ENCODE measurements around the gene PRM1.
A peak's percentile ranks its signal among the peaks of the same experiment; 100 is the strongest.

The PRM1 gene

DNA sequence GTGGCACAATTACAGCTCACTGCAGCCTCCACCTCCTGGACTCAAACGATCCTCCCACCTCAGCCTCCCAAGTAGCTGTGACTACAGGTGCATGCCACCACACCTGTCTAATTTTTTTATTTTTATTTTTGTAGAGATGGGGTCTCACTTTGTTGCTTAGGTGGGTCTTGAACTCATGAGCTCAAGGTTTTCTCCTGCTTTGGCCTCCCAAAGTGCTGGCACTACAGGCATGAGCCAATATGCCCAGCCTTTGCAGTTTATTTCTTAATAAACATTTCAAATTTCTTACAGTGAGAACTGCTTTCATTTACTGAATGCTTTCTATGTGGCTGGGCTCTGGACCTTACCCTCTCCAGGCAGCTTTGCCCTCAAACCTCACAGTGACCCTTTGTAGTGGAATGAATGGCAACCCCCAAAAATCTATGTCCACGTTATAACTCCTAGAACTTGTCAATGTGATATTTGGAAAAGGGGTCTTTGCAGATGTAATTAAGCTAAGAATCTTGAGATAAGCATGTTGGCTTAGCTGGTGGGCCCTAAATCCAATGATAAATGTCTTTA lies 10.4 kb downstream of the PRM1 start:
- Histone ChIP-seq H3K27ac (ENCODE audit: insufficient read depth in 1 of 2, low read depth in 1 of 2, low read length in 2 of 2, poor library complexity in 1 of 2, severe bottlenecking in 2 of 2) (no peak overlapping the region), H3K36me3 (ENCODE audit: control insufficient read depth in 4 of 4, insufficient read depth in 4 of 4, low read length in 3 of 4) (no peaks in the 10 kb centered on the region), H3K9me3 (ENCODE audit: control extremely low read depth in 1 of 5, control insufficient read depth in 4 of 5, insufficient read depth in 2 of 5, low read depth in 1 of 5, low read length in 4 of 5) (no peaks in the 10 kb centered on the region), H3K4me3 (ENCODE audit: control insufficient read depth in 1 of 7, extremely low read depth in 1 of 7, insufficient read depth in 4 of 7, low read depth in 2 of 7, low read length in 6 of 7) (no peak overlapping the region), H3K4me1 (ENCODE audit: control extremely low read depth in 1 of 4, control insufficient read depth in 4 of 4, insufficient read depth in 4 of 4, low read length in 3 of 4) (no peaks in the 10 kb centered on the region), H3K27me3 (replicated peaks in 2 of 5; ENCODE audit: control insufficient read depth in 4 of 5, insufficient read depth in 5 of 5, low read length in 4 of 5) (no peaks in the 10 kb centered on the region)
- POLR2A ChIA-PET: no interaction called here
- no peak for DNase-seq
- CTCF ChIA-PET: interaction anchor here (1.0 to 7.4 kb wide), 5 partner anchors 13 to 100 kb away, joined by 3 to 39 read pairs (median 4); partner anchors contain the start of gene SOCS1
- 100% methylated on average over 1 of the region's 2 CpGs for WGBS (ENCODE audit: insufficient coverage)

DNA sequence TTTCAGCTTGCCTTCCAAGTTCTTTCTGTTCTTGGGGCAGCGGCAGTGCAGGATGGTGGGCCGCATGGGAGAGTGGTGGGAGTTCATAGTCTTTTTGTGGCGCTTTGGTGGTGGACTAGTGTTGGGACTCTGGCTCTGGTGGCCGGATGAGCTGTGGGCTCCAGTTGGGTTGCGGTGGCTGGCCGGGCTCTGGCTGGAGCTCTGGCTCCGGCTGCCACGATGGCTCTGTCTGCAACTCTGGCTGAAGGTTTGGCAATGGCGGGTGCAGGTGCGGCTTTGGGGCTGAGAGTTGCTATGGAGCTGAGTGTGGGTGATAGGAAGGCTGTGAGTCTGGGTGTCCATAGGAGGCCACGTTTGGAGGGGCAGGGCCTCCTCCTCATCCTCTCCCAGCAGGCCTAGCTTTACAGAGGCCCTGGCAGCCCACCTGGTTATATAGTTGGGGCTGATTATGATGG lies 12.2 kb downstream of the PRM1 start, which contains the start of gene TNP2:
TSS of gene TNP2 (minus strand) at position 405 of the 455 bp plus-strand sequence. CDS start at position 342, 63 bp downstream.
- 100% methylated on average over 5 of the region's 11 CpGs for WGBS (ENCODE audit: insufficient coverage)
- no peaks in the 10 kb centered on the region for H3K27me3 ChIP-seq (replicated peaks in 2 of 5; ENCODE audit: control insufficient read depth in 4 of 5, insufficient read depth in 5 of 5, low read length in 4 of 5)
- no peak within 1 kb of the TSS for H3K4me3 ChIP-seq (ENCODE audit: control insufficient read depth in 1 of 7, extremely low read depth in 1 of 7, insufficient read depth in 4 of 7, low read depth in 2 of 7, low read length in 6 of 7)
- ChIA-PET CTCF (interaction anchor here (0.6 to 7.4 kb wide), 5 partner anchors 11 to 29 kb away, joined by 3 to 39 read pairs (median 8); partner anchors contain the start of gene SOCS1), POLR2A (no interaction called here)
- no peaks in the 10 kb centered on the region for H3K9me3 ChIP-seq (ENCODE audit: control extremely low read depth in 1 of 5, control insufficient read depth in 4 of 5, insufficient read depth in 2 of 5, low read depth in 1 of 5, low read length in 4 of 5)
- no peak within 1 kb of the TSS for H3K27ac ChIP-seq (ENCODE audit: insufficient read depth in 1 of 2, low read depth in 1 of 2, low read length in 2 of 2, poor library complexity in 1 of 2, severe bottlenecking in 2 of 2)
- no peak for DNase-seq
- no peaks in the 10 kb centered on the region for H3K36me3 ChIP-seq (ENCODE audit: control insufficient read depth in 4 of 4, insufficient read depth in 4 of 4, low read length in 3 of 4)
- peaks cover 0 to 5% (median 4%) of the 10 kb centered on the region in 4 experiments for H3K4me1 ChIP-seq (ENCODE audit: control extremely low read depth in 1 of 4, control insufficient read depth in 4 of 4, insufficient read depth in 4 of 4, low read length in 3 of 4)

DNA sequence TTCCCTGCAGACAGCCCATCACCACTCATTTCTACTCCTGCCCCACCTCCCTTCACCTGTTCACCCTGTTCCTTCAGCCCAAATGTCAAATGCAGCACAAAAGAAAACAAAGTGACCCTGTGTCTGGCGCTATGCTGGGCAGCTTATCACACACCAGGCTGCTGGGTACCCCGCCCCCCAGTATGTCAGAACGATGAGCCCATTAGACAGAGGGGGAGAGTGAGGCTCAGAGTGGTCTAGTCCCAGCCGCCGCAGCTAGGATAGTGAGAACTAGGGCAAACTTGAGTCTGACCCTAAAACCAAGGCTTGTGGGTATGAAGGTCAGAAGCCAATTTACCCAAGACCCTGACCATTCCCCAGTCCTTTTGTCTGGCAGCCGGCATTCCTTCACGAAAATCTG lies 16.0 kb downstream of the PRM1 start:
- Histone ChIP-seq H3K36me3 (ENCODE audit: control insufficient read depth in 4 of 4, insufficient read depth in 4 of 4, low read length in 3 of 4) (no peaks in the 10 kb centered on the region), H3K27me3 (replicated peaks in 2 of 5; ENCODE audit: control insufficient read depth in 4 of 5, insufficient read depth in 5 of 5, low read length in 4 of 5) (no peaks in the 10 kb centered on the region), H3K4me3 (ENCODE audit: control insufficient read depth in 1 of 7, extremely low read depth in 1 of 7, insufficient read depth in 4 of 7, low read depth in 2 of 7, low read length in 6 of 7) (no peak overlapping the region), H3K4me1 (ENCODE audit: control extremely low read depth in 1 of 4, control insufficient read depth in 4 of 4, insufficient read depth in 4 of 4, low read length in 3 of 4) (peaks cover 0 to 16% (median 9%) of the 10 kb centered on the region in 4 experiments), H3K27ac (ENCODE audit: insufficient read depth in 1 of 2, low read depth in 1 of 2, low read length in 2 of 2, poor library complexity in 1 of 2, severe bottlenecking in 2 of 2) (no peak overlapping the region), H3K9me3 (ENCODE audit: control extremely low read depth in 1 of 5, control insufficient read depth in 4 of 5, insufficient read depth in 2 of 5, low read depth in 1 of 5, low read length in 4 of 5) (no peaks in the 10 kb centered on the region)
- CTCF ChIA-PET: no interaction called here
- no peak for DNase-seq
- POLR2A ChIA-PET: no interaction called here
- 96% methylated on average over 6 of the region's 7 CpGs for WGBS (ENCODE audit: insufficient coverage)

DNA sequence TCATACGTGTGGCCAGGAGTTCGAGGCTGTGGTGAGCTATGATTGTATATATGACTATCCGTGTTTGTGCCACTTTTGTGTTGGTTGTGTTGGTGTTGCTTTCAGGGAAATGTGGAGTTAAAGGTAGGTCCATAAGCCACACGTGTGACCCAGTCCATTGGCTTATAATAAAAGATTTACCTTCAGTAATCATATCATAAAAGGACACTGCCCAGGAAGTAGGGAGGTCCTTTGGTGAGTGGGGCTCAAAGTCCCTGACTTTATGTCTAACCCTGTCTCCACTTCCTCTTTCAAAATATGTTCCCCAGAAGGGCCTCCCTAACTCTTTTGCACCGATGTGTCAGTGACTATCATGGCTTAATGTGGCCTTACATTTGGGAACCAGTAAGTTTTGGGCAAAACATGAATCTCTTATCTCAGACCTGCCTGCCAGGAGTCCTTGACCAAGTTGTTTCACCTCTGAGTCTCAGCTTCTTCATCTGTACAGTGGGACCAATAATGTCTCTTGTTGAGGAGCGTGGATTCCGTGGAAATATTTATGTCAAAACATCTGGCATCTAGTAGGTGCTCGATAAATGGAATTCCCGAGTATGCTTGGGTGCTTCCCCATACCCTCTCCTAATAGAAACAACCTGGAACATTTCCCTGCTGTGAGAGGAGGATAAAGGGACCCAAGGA lies 16.8 kb downstream of the PRM1 start:
- H3K36me3 ChIP-seq (ENCODE audit: control insufficient read depth in 4 of 4, insufficient read depth in 4 of 4, low read length in 3 of 4): no peaks in the 10 kb centered on the region
- DNase-seq: peak in 2 of 3 donors; percentile 55 to 60
- CTCF ChIA-PET: interaction anchor here (1.0 to 1.3 kb wide), 6 partner anchors 8 to 301 kb away, joined by 3 to 7 read pairs (median 4); no protein-coding TSS in a partner anchor
- 74% methylated on average over 4 of the region's 9 CpGs for WGBS (ENCODE audit: insufficient coverage)
- POLR2A ChIA-PET: interaction anchor here (0.9 kb wide), 1 partner anchor 34 kb away, joined by 3 read pairs; no protein-coding TSS in a partner anchor
- H3K27me3 ChIP-seq (replicated peaks in 2 of 5; ENCODE audit: control insufficient read depth in 4 of 5, insufficient read depth in 5 of 5, low read length in 4 of 5): no peaks in the 10 kb centered on the region
- H3K4me1 ChIP-seq (ENCODE audit: control extremely low read depth in 1 of 4, control insufficient read depth in 4 of 4, insufficient read depth in 4 of 4, low read length in 3 of 4): peaks cover under 1 to 18% (median 11%) of the 10 kb centered on the region in 4 experiments
- no peak overlapping the region for H3K4me3 ChIP-seq (ENCODE audit: control insufficient read depth in 1 of 7, extremely low read depth in 1 of 7, insufficient read depth in 4 of 7, low read depth in 2 of 7, low read length in 6 of 7)
- H3K27ac ChIP-seq (ENCODE audit: insufficient read depth in 1 of 2, low read depth in 1 of 2, low read length in 2 of 2, poor library complexity in 1 of 2, severe bottlenecking in 2 of 2): no peak overlapping the region
- no peaks in the 10 kb centered on the region for H3K9me3 ChIP-seq (ENCODE audit: control extremely low read depth in 1 of 5, control insufficient read depth in 4 of 5, insufficient read depth in 2 of 5, low read depth in 1 of 5, low read length in 4 of 5)

DNA sequence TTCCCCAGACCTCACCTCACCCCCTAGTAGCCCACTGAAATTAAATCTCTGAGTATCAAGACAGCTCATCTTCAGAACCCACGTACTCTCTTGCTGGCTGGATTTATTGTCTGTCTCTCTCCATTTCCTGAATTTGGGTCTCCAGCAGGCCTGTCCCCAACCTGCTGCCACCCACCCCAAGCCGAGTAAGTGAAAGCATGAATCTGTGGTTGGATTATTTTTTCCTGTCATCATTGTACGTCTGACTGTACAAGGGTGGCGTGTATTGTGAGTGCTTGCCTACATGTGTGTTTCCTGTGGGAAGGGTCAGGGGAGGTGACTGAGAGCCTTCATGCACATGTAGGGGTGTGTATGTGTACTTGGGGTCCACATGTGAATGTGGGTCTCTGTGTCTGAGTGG lies 17.4 kb downstream of the PRM1 start:
- Histone ChIP-seq H3K27ac (ENCODE audit: insufficient read depth in 1 of 2, low read depth in 1 of 2, low read length in 2 of 2, poor library complexity in 1 of 2, severe bottlenecking in 2 of 2) (no peak overlapping the region), H3K4me3 (ENCODE audit: control insufficient read depth in 1 of 7, extremely low read depth in 1 of 7, insufficient read depth in 4 of 7, low read depth in 2 of 7, low read length in 6 of 7) (no peak overlapping the region), H3K4me1 (ENCODE audit: control extremely low read depth in 1 of 4, control insufficient read depth in 4 of 4, insufficient read depth in 4 of 4, low read length in 3 of 4) (peaks cover 5 to 23% (median 17%) of the 10 kb centered on the region in 4 experiments), H3K9me3 (ENCODE audit: control extremely low read depth in 1 of 5, control insufficient read depth in 4 of 5, insufficient read depth in 2 of 5, low read depth in 1 of 5, low read length in 4 of 5) (no peaks in the 10 kb centered on the region), H3K27me3 (replicated peaks in 2 of 5; ENCODE audit: control insufficient read depth in 4 of 5, insufficient read depth in 5 of 5, low read length in 4 of 5) (no peaks in the 10 kb centered on the region), H3K36me3 (ENCODE audit: control insufficient read depth in 4 of 4, insufficient read depth in 4 of 4, low read length in 3 of 4) (no peaks in the 10 kb centered on the region)
- DNase-seq: peak; percentile 62 to 92 (median 88)
- 0% methylated on average over 3 of the region's 4 CpGs for WGBS (ENCODE audit: insufficient coverage)
- ChIA-PET POLR2A (interaction anchor here (0.9 kb wide), 1 partner anchor 34 kb away, joined by 3 read pairs; no protein-coding TSS in a partner anchor), CTCF (interaction anchor here (1.0 to 1.3 kb wide), 6 partner anchors 8 to 300 kb away, joined by 3 to 7 read pairs (median 4); no protein-coding TSS in a partner anchor)

DNA sequence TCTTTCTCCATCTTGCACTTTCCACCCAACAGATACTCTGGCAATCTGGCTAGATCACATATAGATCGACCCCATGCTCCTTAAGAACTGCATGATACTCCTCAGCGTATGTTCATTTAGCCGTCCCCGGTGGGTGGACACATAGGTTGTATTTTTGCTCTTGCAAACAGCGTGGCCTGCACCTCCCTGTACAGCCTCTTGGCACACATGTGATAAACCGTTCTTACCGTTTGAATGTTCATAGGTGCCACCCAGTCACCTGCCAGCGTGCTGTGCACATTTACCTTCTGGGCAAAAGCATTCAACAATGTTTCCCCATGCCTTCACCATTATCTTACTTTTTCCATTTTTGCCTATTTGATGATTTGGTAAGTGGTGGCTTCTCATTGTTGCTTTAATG lies 18.2 kb downstream of the PRM1 start:
- no peak overlapping the region for H3K4me3 ChIP-seq (ENCODE audit: control insufficient read depth in 1 of 7, extremely low read depth in 1 of 7, insufficient read depth in 4 of 7, low read depth in 2 of 7, low read length in 6 of 7)
- H3K4me1 ChIP-seq (ENCODE audit: control extremely low read depth in 1 of 4, control insufficient read depth in 4 of 4, insufficient read depth in 4 of 4, low read length in 3 of 4): peaks cover 5 to 31% (median 22%) of the 10 kb centered on the region in 4 experiments
- no peaks in the 10 kb centered on the region for H3K9me3 ChIP-seq (ENCODE audit: control extremely low read depth in 1 of 5, control insufficient read depth in 4 of 5, insufficient read depth in 2 of 5, low read depth in 1 of 5, low read length in 4 of 5)
- WGBS (ENCODE audit: insufficient coverage): 92% methylated on average over 7 of the region's 8 CpGs
- CTCF ChIA-PET: interaction anchor here (1.0 to 8.0 kb wide), 6 partner anchors 9 to 299 kb away, joined by 3 to 76 read pairs (median 4); no protein-coding TSS in a partner anchor
- DNase-seq: no peak
- H3K27me3 ChIP-seq (replicated peaks in 2 of 5; ENCODE audit: control insufficient read depth in 4 of 5, insufficient read depth in 5 of 5, low read length in 4 of 5): no peaks in the 10 kb centered on the region
- H3K27ac ChIP-seq (ENCODE audit: insufficient read depth in 1 of 2, low read depth in 1 of 2, low read length in 2 of 2, poor library complexity in 1 of 2, severe bottlenecking in 2 of 2): no peak overlapping the region
- POLR2A ChIA-PET: no interaction called here
- no peaks in the 10 kb centered on the region for H3K36me3 ChIP-seq (ENCODE audit: control insufficient read depth in 4 of 4, insufficient read depth in 4 of 4, low read length in 3 of 4)

DNA sequence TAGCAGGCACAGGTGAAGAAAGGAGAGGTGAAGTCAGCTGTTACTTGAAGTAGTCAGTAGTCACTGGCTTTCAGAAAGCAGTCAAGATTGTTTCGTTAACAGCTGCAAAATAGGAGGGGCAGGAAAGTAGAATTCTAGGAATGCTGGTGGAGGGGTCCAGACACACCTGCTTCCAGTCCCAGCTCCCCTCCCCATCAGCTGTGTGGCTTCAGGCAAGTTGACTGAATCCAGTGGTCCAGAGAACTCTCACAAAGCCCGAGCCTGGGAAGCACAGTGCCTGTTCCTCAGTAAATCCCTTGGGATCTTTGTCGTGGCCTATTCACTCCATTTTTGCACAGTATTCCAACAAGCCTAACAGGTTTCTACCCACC lies 20.5 kb downstream of the PRM1 start:
- Histone ChIP-seq H3K27ac (ENCODE audit: insufficient read depth in 1 of 2, low read depth in 1 of 2, low read length in 2 of 2, poor library complexity in 1 of 2, severe bottlenecking in 2 of 2) (no peak overlapping the region), H3K36me3 (ENCODE audit: control insufficient read depth in 4 of 4, insufficient read depth in 4 of 4, low read length in 3 of 4) (no peaks in the 10 kb centered on the region), H3K27me3 (replicated peaks in 2 of 5; ENCODE audit: control insufficient read depth in 4 of 5, insufficient read depth in 5 of 5, low read length in 4 of 5) (no peaks in the 10 kb centered on the region), H3K9me3 (ENCODE audit: control extremely low read depth in 1 of 5, control insufficient read depth in 4 of 5, insufficient read depth in 2 of 5, low read depth in 1 of 5, low read length in 4 of 5) (no peaks in the 10 kb centered on the region), H3K4me3 (ENCODE audit: control insufficient read depth in 1 of 7, extremely low read depth in 1 of 7, insufficient read depth in 4 of 7, low read depth in 2 of 7, low read length in 6 of 7) (no peak overlapping the region), H3K4me1 (ENCODE audit: control extremely low read depth in 1 of 4, control insufficient read depth in 4 of 4, insufficient read depth in 4 of 4, low read length in 3 of 4) (peaks cover 5 to 47% (median 37%) of the 10 kb centered on the region in 4 experiments)
- no peak for DNase-seq
- POLR2A ChIA-PET: no interaction called here
- WGBS (ENCODE audit: insufficient coverage): 100% methylated on average over 3 of the region's 3 CpGs
- CTCF ChIA-PET: interaction anchor here (0.8 to 8.0 kb wide), 6 partner anchors 8 to 296 kb away, joined by 3 to 76 read pairs (median 5); partner anchors contain the start of gene TNP2

Measured in common myeloid progenitor, CD34-positive (primary cell).